H9 (cell line): ENCODE results near the gene USH2A. TPM values are rescaled to one million over a fixed set of nuclear protein-coding genes. Genes with fewer than 3 reads are reported as not detected.

Experiments used
- DNase-seq: peaks from one replicate; pipeline ENCODE4 v3.0.0-alpha.2; 2017
- H2AFZ ChIP-seq: one replicate; pipeline ENCODE4 v1.6.1; 2013; ENCODE audit warnings: mild to moderate bottlenecking, low read length, control low read depth, moderate library complexity
- H2AK5ac ChIP-seq: 2 replicates; pipeline ENCODE4 v1.6.1; 2013; ENCODE audit warnings: low read length, control low read depth, mixed read lengths; ENCODE audit not compliant: insufficient read length
- H2BK120ac ChIP-seq: one replicate; pipeline ENCODE4 v1.6.1; 2013; ENCODE audit warnings: low read depth, mild to moderate bottlenecking, low read length, control low read depth, inconsistent platforms; ENCODE audit not compliant: poor library complexity, severe bottlenecking
- H2BK12ac ChIP-seq: 2 replicates; pipeline ENCODE4 v1.6.1; 2013; ENCODE audit warnings: low read length, control low read depth, mixed read lengths, low read depth; ENCODE audit not compliant: insufficient read length
- H2BK15ac ChIP-seq: 2 replicates; pipeline ENCODE4 v1.6.1; 2013; ENCODE audit warnings: low read depth, low read length, control low read depth
- H2BK20ac ChIP-seq: one replicate; pipeline ENCODE4 v1.6.1; 2013; ENCODE audit warnings: low read depth, mild to moderate bottlenecking, low read length, control low read depth, inconsistent platforms; ENCODE audit not compliant: poor library complexity, severe bottlenecking
- H2BK5ac ChIP-seq: 2 replicates; pipeline ENCODE4 v1.6.1; 2013; ENCODE audit warnings: low read length, control low read depth, mixed read lengths; ENCODE audit not compliant: insufficient read length
- H3K14ac ChIP-seq: 2 replicates; pipeline ENCODE4 v1.6.1; 2013; ENCODE audit warnings: low read length, control low read depth; ENCODE audit not compliant: insufficient read depth
- H3K18ac ChIP-seq: 2 replicates; pipeline ENCODE4 v1.6.1; 2013; ENCODE audit warnings: low read depth, mild to moderate bottlenecking, mixed read lengths, low read length, control low read depth; ENCODE audit not compliant: insufficient read length
- H3K23ac ChIP-seq: 2 replicates; pipeline ENCODE4 v1.6.1; 2013; ENCODE audit warnings: low read length, control low read depth, mixed read lengths, low read depth; ENCODE audit not compliant: insufficient read length
- H3K23me2 ChIP-seq: 2 replicates; pipeline ENCODE4 v1.6.1; 2013; ENCODE audit warnings: low read depth, mild to moderate bottlenecking, mixed read lengths, low read length, control low read depth; ENCODE audit not compliant: insufficient read length, poor library complexity, severe bottlenecking
- H3K27ac ChIP-seq: 2 replicates; pipeline ENCODE4 v1.5.1; 2013; ENCODE audit warnings: low read length, control low read depth, mixed read lengths, low read depth; ENCODE audit not compliant: insufficient read length
- H3K27me3 ChIP-seq: 2 replicates; pipeline ENCODE4 v1.6.1; 2013; ENCODE audit warnings: low read length, control low read depth, inconsistent platforms; ENCODE audit not compliant: insufficient read depth
- H3K4ac ChIP-seq: 2 replicates; pipeline ENCODE4 v1.6.1; 2013; ENCODE audit warnings: low read depth, mild to moderate bottlenecking, control low read depth, inconsistent platforms, low read length, moderate library complexity
- H3K4me1 ChIP-seq: 2 replicates; pipeline ENCODE4 v1.6.1; 2013; ENCODE audit warnings: low read length, control low read depth, inconsistent platforms; ENCODE audit not compliant: insufficient read depth
- H3K4me2 ChIP-seq: 2 replicates; pipeline ENCODE4 v1.6.1; 2013; ENCODE audit warnings: low read length, control low read depth, mixed read lengths; ENCODE audit not compliant: insufficient read length, insufficient read depth
- H3K56ac ChIP-seq: 2 replicates; pipeline ENCODE4 v1.6.1; 2013; ENCODE audit warnings: low read depth, mild to moderate bottlenecking, mixed read lengths, low read length, control low read depth; ENCODE audit not compliant: insufficient read length
- H3K79me1 ChIP-seq: 2 replicates; pipeline ENCODE4 v1.6.1; 2013; ENCODE audit warnings: low read depth, mild to moderate bottlenecking, moderate library complexity, low read length, control low read depth, inconsistent platforms; ENCODE audit not compliant: insufficient read depth, poor library complexity, severe bottlenecking
- H3K79me2 ChIP-seq: 2 replicates; pipeline ENCODE4 v1.6.1; 2013; ENCODE audit warnings: low read length, control low read depth, inconsistent platforms; ENCODE audit not compliant: insufficient read depth
- H3K9ac ChIP-seq: 2 replicates; pipeline ENCODE4 v1.6.1; 2013; ENCODE audit warnings: low read length, control low read depth, mixed read lengths; ENCODE audit not compliant: insufficient read length; ENCODE audit errors: extremely low read depth
- H3K9me3 ChIP-seq: one replicate; pipeline ENCODE4 v1.6.1; 2013; ENCODE audit warnings: low read depth, low read length, inconsistent platforms; ENCODE audit not compliant: control insufficient read depth
- H3T11ph ChIP-seq: one replicate; pipeline ENCODE4 v1.6.1; 2013; ENCODE audit warnings: mild to moderate bottlenecking, low read length, control low read depth, inconsistent platforms
- H4K20me1 ChIP-seq: one replicate; pipeline ENCODE4 v1.6.1; 2013; ENCODE audit not compliant: control insufficient read depth, insufficient read length, insufficient read depth
- H4K5ac ChIP-seq: 2 replicates; pipeline ENCODE4 v1.6.1; 2013; ENCODE audit warnings: low read depth, mild to moderate bottlenecking, mixed read lengths, low read length, control low read depth; ENCODE audit not compliant: insufficient read length
- H4K8ac ChIP-seq: replicated peaks from 2 replicates; pipeline ENCODE4 v1.6.1; 2013; ENCODE audit warnings: low read length, control low read depth, mixed read lengths, low read depth; ENCODE audit not compliant: insufficient read length
- H4K91ac ChIP-seq: 2 replicates; pipeline ENCODE4 v1.6.1; 2013; ENCODE audit warnings: low read depth, mild to moderate bottlenecking, moderate library complexity, mixed read lengths, low read length, control low read depth; ENCODE audit not compliant: insufficient read length
- H3K27ac Mint-ChIP-seq, 3 experiments: 2 replicates in 2 of 3; 3 replicates in 1 of 3; pipeline ENCODE4 v1.8.0; 2020 to 2021; ENCODE audit warnings: mixed read lengths in 3 of 3, mild to moderate bottlenecking in 1 of 3, moderate library complexity in 1 of 3
- H3K27me3 Mint-ChIP-seq: 2 replicates; pipeline ENCODE4 v1.8.0; 2021; ENCODE audit warnings: low read depth, mild to moderate bottlenecking, moderate library complexity, mixed read lengths
- H3K36me3 Mint-ChIP-seq, 3 experiments: 2 replicates in 2 of 3; 3 replicates in 1 of 3; pipeline ENCODE4 v1.8.0; 2020 to 2021; ENCODE audit warnings: low read depth in 3 of 3, mixed read lengths in 3 of 3; ENCODE audit not compliant: insufficient read depth in 1 of 3
- H3K4me1 Mint-ChIP-seq, 2 experiments: 2 replicates each; pipeline ENCODE4 v1.8.0; 2020; ENCODE audit warnings: mixed read lengths in 2 of 2
- H3K4me3 Mint-ChIP-seq, 2 experiments: 2 replicates in 1 of 2; 3 replicates in 1 of 2; pipeline ENCODE4 v1.8.0; 2020 to 2021; ENCODE audit warnings: mild to moderate bottlenecking in 2 of 2, mixed read lengths in 2 of 2, moderate library complexity in 1 of 2
- H3K9me3 Mint-ChIP-seq, 2 experiments: 2 replicates in 1 of 2; 3 replicates in 1 of 2; pipeline ENCODE4 v1.8.0; 2020; ENCODE audit warnings: mild to moderate bottlenecking in 2 of 2, mixed read lengths in 2 of 2, moderate library complexity in 1 of 2
- WGBS: extraction: QIAGEN DNeasy Blood & Tissue Kit; methylation state at CpG from one replicate; pipeline ENCODE4 v1.1.7; 2013; ENCODE audit warnings: missing lambda C conversion rate, low lambda C conversion rate, mixed read lengths; ENCODE audit not compliant: insufficient read length; ENCODE audit errors: extremely low coverage; 5-methylcytosine and 5-hydroxymethylcytosine counted together
- total RNA-seq: library from RNA; stranded (reverse); gene quantifications from 2 replicates; pipeline ENCODE4 v1.2.1, GENCODE V29; 2021
- TF ChIP-seq, protein P1 (sequence below): fragments of 200-600 bp; sonication (generic); conservative IDR thresholded peaks from 3 replicates; pipeline ENCODE4 v1.8.0; 2021; ENCODE audit warnings: antibody characterized with exemption, mild to moderate bottlenecking

USH2A gene
- total RNA-seq, 1 experiment from 2014 or later: 0.11 TPM

DNA sequence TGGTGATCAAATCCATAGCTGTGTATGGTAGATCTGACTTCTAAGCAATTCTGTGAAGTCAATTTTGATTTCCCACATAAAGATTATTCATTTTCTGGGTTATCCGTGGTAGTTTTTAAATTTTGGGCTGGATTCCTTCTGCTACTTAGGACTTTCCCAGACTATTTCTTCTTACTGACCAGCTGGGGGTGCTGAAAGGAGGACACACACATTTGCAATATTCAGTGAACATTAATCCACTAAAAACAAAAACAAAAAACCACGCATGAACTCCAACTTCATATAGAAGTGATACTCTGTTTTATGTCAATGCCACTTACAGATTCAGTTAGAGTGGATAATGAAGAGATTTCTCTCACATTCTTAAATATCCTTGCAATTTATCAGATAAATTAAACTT lies 750.8 kb downstream of the USH2A start:
- Histone ChIP-seq H3K79me1 (no peaks in the 10 kb centered on the region), H3K56ac (no peak overlapping the region), H3K14ac (no peak overlapping the region), H2AK5ac (no peak overlapping the region), H3K27ac (no peak overlapping the region), H2BK15ac (no peak overlapping the region), H3K23ac (no peak overlapping the region), H3K4me1 (peaks cover 5% of the 10 kb centered on the region), H2BK12ac (no peak overlapping the region), H2BK5ac (no peak overlapping the region), H2AFZ (no peak overlapping the region), H3K79me2 (no peaks in the 10 kb centered on the region), H2BK120ac (no peak overlapping the region), H3K9me3 (no peaks in the 10 kb centered on the region), H3T11ph (no peak overlapping the region), H3K4me2 (no peak overlapping the region), H4K91ac (no peak overlapping the region), H4K20me1 (no peaks in the 10 kb centered on the region), H3K23me2 (no peaks in the 10 kb centered on the region), H2BK20ac (no peak overlapping the region), H4K5ac (no peak overlapping the region), H3K9ac (no peak overlapping the region), H3K18ac (no peak overlapping the region), H3K27me3 (no peaks in the 10 kb centered on the region), H3K4ac (no peak overlapping the region), H4K8ac (no peak overlapping the region)
- H3K9me3 Mint-ChIP-seq: peaks cover 0 to 2% of the 10 kb centered on the region in 2 experiments; a peak in 1 of 5 replicates
- no peak for DNase-seq
- H3K4me1 Mint-ChIP-seq: peaks cover 17 to 24% of the 10 kb centered on the region in 2 experiments
- TF ChIP-seq, protein P1, sequence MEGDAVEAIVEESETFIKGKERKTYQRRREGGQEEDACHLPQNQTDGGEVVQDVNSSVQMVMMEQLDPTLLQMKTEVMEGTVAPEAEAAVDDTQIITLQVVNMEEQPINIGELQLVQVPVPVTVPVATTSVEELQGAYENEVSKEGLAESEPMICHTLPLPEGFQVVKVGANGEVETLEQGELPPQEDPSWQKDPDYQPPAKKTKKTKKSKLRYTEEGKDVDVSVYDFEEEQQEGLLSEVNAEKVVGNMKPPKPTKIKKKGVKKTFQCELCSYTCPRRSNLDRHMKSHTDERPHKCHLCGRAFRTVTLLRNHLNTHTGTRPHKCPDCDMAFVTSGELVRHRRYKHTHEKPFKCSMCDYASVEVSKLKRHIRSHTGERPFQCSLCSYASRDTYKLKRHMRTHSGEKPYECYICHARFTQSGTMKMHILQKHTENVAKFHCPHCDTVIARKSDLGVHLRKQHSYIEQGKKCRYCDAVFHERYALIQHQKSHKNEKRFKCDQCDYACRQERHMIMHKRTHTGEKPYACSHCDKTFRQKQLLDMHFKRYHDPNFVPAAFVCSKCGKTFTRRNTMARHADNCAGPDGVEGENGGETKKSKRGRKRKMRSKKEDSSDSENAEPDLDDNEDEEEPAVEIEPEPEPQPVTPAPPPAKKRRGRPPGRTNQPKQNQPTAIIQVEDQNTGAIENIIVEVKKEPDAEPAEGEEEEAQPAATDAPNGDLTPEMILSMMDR: no peak; the same call in 2 of the 3 replicates
- no peaks in the 10 kb centered on the region for H3K36me3 Mint-ChIP-seq
- H3K27me3 Mint-ChIP-seq: no peaks in the 10 kb centered on the region
- no peak overlapping the region for H3K27ac Mint-ChIP-seq
- no CpG with 5 or more reads among the region's 2 CpGs for WGBS
- no peak overlapping the region for H3K4me3 Mint-ChIP-seq
